Common myeloid progenitor, CD34-positive (primary cell): ENCODE data around the gene RHOH.

Experiments
- CTCF ChIA-PET: fragments of 350-600 bp; sonication (Branson Sonifier 250); formaldehyde crosslinking; loops from one replicate; lab custom pipeline; 2021; ENCODE audit warnings: antibody characterized with exemption; lab: Charles Lee
- POLR2A ChIA-PET: fragments of 350-600 bp; sonication (Branson Sonifier 250); formaldehyde crosslinking; loops from one replicate; lab custom pipeline; 2021; ENCODE audit warnings: antibody characterized with exemption; lab: Charles Lee
- DNase-seq, 3 donors: peaks; one replicate each; pipeline versions ENCODE4 v3.0.0 to v3.0.0-alpha.2; 2013
- H3K27ac ChIP-seq, 2 experiments: 1 replicate in 1 of 2; 2 replicates in 1 of 2; pipeline ENCODE4 v1.7.0; 2013; ENCODE audit warnings: inconsistent platforms in 2 of 2, low read length in 2 of 2, mild to moderate bottlenecking in 2 of 2, low read depth in 1 of 2, moderate library complexity in 1 of 2; ENCODE audit not compliant: severe bottlenecking in 2 of 2, insufficient read depth in 1 of 2, poor library complexity in 1 of 2
- H3K27me3 ChIP-seq, 5 experiments: replicated peaks in 2 of 5; 1 replicate in 3 of 5; 2 replicates in 2 of 5; pipeline versions ENCODE4 v1.6.1 to v1.7.0; 2013; ENCODE audit warnings: low read length in 4 of 5, mild to moderate bottlenecking in 2 of 5, moderate library complexity in 2 of 5, inconsistent platforms in 1 of 5; ENCODE audit not compliant: insufficient read depth in 5 of 5, control insufficient read depth in 4 of 5
- H3K36me3 ChIP-seq, 4 experiments: 1 replicate in 2 of 4; 2 replicates in 2 of 4; pipeline versions ENCODE4 v1.6.1 to v1.7.0; 2013; ENCODE audit warnings: low read length in 3 of 4, control low read depth in 1 of 4, mild to moderate bottlenecking in 1 of 4; ENCODE audit not compliant: control insufficient read depth in 4 of 4, insufficient read depth in 4 of 4
- H3K4me1 ChIP-seq, 4 experiments: 1 replicate in 3 of 4; 2 replicates in 1 of 4; pipeline versions ENCODE4 v1.6.1 to v1.7.1; 2013; ENCODE audit warnings: low read length in 3 of 4, mild to moderate bottlenecking in 3 of 4, control low read depth in 1 of 4, inconsistent platforms in 1 of 4, moderate library complexity in 1 of 4; ENCODE audit not compliant: control insufficient read depth in 4 of 4, insufficient read depth in 4 of 4; ENCODE audit errors: control extremely low read depth in 1 of 4
- H3K4me3 ChIP-seq, 7 experiments: 1 replicate in 4 of 7; 2 replicates in 3 of 7; pipeline versions ENCODE4 v1.5.1 to v1.7.0; 2013; ENCODE audit warnings: mild to moderate bottlenecking in 7 of 7, low read length in 6 of 7, moderate library complexity in 6 of 7, inconsistent platforms in 2 of 7, low read depth in 2 of 7, control low read depth in 1 of 7; ENCODE audit not compliant: insufficient read depth in 4 of 7, control insufficient read depth in 1 of 7; ENCODE audit errors: extremely low read depth in 1 of 7
- H3K9me3 ChIP-seq, 5 experiments: 1 replicate in 4 of 5; 2 replicates in 1 of 5; pipeline versions ENCODE4 v1.6.1 to v1.7.1; 2013; ENCODE audit warnings: low read length in 4 of 5, mild to moderate bottlenecking in 2 of 5, inconsistent platforms in 1 of 5, low read depth in 1 of 5, moderate library complexity in 1 of 5; ENCODE audit not compliant: control insufficient read depth in 4 of 5, insufficient read depth in 2 of 5; ENCODE audit errors: control extremely low read depth in 1 of 5
- WGBS: methylation state at CpG from one replicate; pipeline ENCODE4 v1.1.5; 2013; ENCODE audit not compliant: insufficient coverage; 5-methylcytosine and 5-hydroxymethylcytosine counted together

RHOH gene

DNA sequence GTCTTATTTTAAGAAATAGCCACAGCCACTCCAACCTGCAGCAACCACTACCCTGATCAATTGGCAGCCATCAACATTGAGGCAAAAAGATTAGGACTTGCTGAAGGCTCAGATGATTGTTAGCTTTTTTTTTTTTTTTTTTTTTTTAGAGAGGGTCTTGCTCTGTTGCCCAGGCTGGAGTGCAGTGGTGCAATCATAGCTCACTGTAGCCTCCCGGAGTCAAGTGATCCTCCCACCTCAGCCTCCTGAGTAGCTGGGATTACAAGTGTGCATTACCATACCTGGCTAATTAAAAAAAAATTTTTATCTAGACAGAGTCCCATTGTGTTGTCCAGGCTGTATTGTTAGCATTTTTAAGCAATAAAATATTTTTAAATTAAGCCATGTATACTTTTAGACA lies 26.5 kb downstream of the RHOH start:
- H3K36me3 ChIP-seq, result peaks cover 4 to 53% (median 20%) of the 10 kb centered on the region in 4 experiments
- WGBS, result no CpG with 5 or more reads among the region's 1 CpG
- H3K27me3 ChIP-seq, result no peaks in the 10 kb centered on the region
- H3K9me3 ChIP-seq, result peaks cover 0 to 16% (median 8%) of the 10 kb centered on the region in 5 experiments
- no peak overlapping the region for H3K27ac ChIP-seq
- no peak for DNase-seq
- H3K4me3 ChIP-seq, result no peak overlapping the region
- H3K4me1 ChIP-seq, result peaks cover 0 to 15% (median 9%) of the 10 kb centered on the region in 4 experiments
- ChIA-PET POLR2A (interaction anchor here (0.6 kb wide), 1 partner anchor 296 kb away, joined by 3 read pairs; no protein-coding TSS in a partner anchor), CTCF (interaction anchor here (0.7 to 2.1 kb wide), 4 partner anchors 14 to 26 kb away, joined by 3 to 5 read pairs (median 4); no protein-coding TSS in a partner anchor)

DNA sequence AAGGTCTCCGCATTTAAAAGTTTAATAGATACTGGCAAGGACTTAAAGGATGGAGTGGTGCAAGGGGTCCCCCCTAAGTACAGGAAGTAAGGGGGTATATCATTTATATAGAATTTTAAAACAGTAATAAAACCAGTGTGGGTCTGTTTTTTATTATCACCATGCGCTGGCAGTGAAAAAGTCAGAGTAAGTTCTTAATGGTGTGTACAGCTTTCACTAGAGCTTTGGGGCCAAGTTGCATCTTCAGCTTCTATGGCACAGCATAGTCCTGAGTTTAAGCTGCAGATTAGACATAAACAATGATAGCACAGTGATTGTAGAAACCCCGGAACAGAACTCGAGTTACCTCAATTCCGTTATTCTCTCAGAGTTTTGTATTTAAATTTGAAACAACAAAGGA lies 27.6 kb downstream of the RHOH start:
- Histone ChIP-seq H3K27me3 (no peaks in the 10 kb centered on the region), H3K36me3 (peaks cover 4 to 50% (median 16%) of the 10 kb centered on the region in 4 experiments), H3K4me3 (no peak overlapping the region), H3K4me1 (peaks cover 0 to 13% (median 9%) of the 10 kb centered on the region in 4 experiments), H3K27ac (peak overlapping the region in 1 of 2 experiments; percentile 6), H3K9me3 (peaks cover 0 to 16% (median 8%) of the 10 kb centered on the region in 5 experiments)
- DNase-seq, result no peak
- ChIA-PET POLR2A (no interaction called here), CTCF (no interaction called here)
- WGBS, result no CpG with 5 or more reads among the region's 5 CpGs

DNA sequence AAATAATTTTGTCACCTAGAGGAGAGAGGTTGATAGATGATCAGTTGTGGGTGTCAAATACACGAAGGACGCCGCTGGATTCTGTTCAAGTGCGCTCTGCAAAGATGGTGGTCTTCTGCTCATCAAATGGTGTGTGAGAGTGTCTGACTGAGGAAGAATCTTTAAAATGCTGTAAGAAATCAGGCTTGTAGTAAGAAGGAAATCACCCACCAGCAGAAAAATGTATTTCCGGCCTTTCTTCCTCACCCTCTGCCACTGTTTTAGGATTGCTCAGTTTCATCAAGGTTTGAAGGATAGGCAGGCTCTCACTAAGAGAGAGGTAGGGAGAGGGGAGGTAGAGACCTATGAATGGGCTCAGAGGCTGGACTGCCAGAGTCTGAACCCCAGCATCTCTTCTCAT lies 28.7 kb downstream of the RHOH start:
- ChIA-PET CTCF (interaction anchor here (1.0 to 4.1 kb wide), 3 partner anchors 12 to 83 kb away, joined by 3 to 13 read pairs (median 6); no protein-coding TSS in a partner anchor), POLR2A (interaction anchor here (0.6 kb wide), 2 partner anchors 87 to 245 kb away, joined by 3 to 4 read pairs; no protein-coding TSS in a partner anchor)
- peak overlapping the region in 1 of 2 experiments; percentile 6 for H3K27ac ChIP-seq
- no peak for DNase-seq
- H3K4me3 ChIP-seq, result no peak overlapping the region
- no peaks in the 10 kb centered on the region for H3K27me3 ChIP-seq
- peaks cover 4 to 42% (median 15%) of the 10 kb centered on the region in 4 experiments for H3K36me3 ChIP-seq
- WGBS, result 90% methylated on average over 3 of the region's 5 CpGs
- peaks cover 0 to 16% (median 8%) of the 10 kb centered on the region in 5 experiments for H3K9me3 ChIP-seq
- peaks cover 0 to 18% (median 10%) of the 10 kb centered on the region in 4 experiments for H3K4me1 ChIP-seq

GRCh38 chr4:40227284-40227683 lies 30.5 kb downstream of the RHOH start:
- DNase-seq, result peak in 2 of 3 donors; percentile 68 to 70
- Histone ChIP-seq H3K4me1 (peaks cover 0 to 30% (median 19%) of the 10 kb centered on the region in 4 experiments), H3K4me3 (no peak overlapping the region), H3K27me3 (no peaks in the 10 kb centered on the region), H3K36me3 (peaks cover 3 to 33% (median 8%) of the 10 kb centered on the region in 4 experiments), H3K9me3 (peaks cover 0 to 7% (median 2%) of the 10 kb centered on the region in 5 experiments), H3K27ac (no peak overlapping the region)
- CTCF ChIA-PET, result interaction anchor here (0.8 to 4.1 kb wide), 7 partner anchors 9 to 90 kb away, joined by 3 to 13 read pairs (median 4); no protein-coding TSS in a partner anchor
- 0% methylated on average over 1 of the region's 2 CpGs for WGBS
- POLR2A ChIA-PET, result no interaction called here

DNA sequence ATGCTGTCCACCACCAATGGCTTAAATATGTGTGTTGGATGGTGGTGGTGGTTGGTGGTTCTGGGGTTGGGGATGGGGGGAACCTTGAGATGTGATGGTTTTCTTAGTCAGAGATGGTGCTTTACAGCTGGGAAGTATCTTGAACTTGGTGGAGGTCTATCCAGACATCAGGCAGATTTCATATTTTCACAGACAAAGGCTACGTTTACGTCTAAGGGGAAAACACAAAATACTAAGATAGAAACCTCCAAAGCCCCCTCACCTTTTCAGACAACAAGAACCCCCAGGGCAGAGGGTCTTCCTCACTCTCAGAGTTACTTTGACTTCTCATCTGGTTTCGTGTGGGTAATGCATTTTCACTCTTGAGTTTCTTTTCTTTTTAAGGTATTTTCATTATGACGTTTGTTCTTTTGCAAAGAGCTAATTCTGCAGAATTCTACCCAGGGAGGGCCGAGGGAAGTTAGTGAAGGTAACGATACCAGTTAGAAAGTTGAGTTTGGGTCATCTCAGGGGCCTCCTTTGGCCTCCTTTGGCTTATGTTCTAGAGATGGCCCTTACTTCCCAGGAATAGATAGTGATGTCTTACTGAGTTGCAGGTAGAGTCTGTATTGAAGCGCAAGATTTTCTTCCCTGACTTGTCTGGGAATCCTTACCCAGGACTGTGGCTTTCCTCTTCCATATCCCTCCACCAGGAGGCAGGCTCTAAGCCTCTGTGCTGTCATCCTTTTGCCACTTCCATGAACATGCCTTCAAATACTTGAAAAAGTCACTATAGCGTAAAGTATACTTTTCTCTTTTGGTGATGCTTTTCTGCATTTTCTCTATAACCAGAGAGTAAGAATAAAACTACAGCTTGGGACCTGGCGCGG lies 31.9 kb downstream of the RHOH start:
- Histone ChIP-seq H3K36me3 (peaks cover 3 to 30% (median 8%) of the 10 kb centered on the region in 4 experiments), H3K4me1 (peaks cover 0 to 30% (median 19%) of the 10 kb centered on the region in 4 experiments), H3K4me3 (no peak overlapping the region), H3K9me3 (no peaks in the 10 kb centered on the region), H3K27me3 (no peaks in the 10 kb centered on the region), H3K27ac (peak overlapping the region in 1 of 2 experiments; percentile 14)
- 100% methylated on average over 8 of the region's 10 CpGs for WGBS
- ChIA-PET CTCF (interaction anchor here (2.9 to 4.1 kb wide), 2 partner anchors 11 to 79 kb away, joined by 13 read pairs; no protein-coding TSS in a partner anchor), POLR2A (no interaction called here)
- peak in 1 of 3 donors; percentile 28 for DNase-seq

GRCh38 chr4:40231316-40231863 lies 34.6 kb downstream of the RHOH start:
- Histone ChIP-seq H3K36me3 (peaks cover 0 to 13% (median 4%) of the 10 kb centered on the region in 4 experiments), H3K27ac (no peak overlapping the region), H3K4me3 (no peak overlapping the region), H3K4me1 (peaks cover 0 to 37% (median 22%) of the 10 kb centered on the region in 4 experiments), H3K9me3 (no peaks in the 10 kb centered on the region), H3K27me3 (no peaks in the 10 kb centered on the region)
- no peak for DNase-seq
- 82% methylated on average over 8 of the region's 8 CpGs for WGBS
- CTCF ChIA-PET, result interaction anchor here (0.6 to 2.9 kb wide), 10 partner anchors 8 to 500 kb away, joined by 3 to 13 read pairs (median 4); no protein-coding TSS in a partner anchor
- POLR2A ChIA-PET, result interaction anchor here (0.6 kb wide), 1 partner anchor 57 kb away, joined by 3 read pairs; no protein-coding TSS in a partner anchor
